CD1c-positive myeloid dendritic cell (primary cell): ENCODE results near the gene AANAT.

Experiments used
- DNase-seq: peaks from one replicate; pipeline ENCODE4 v3.0.0-alpha.2; 2016; ENCODE audit errors: extremely low spot score

The AANAT gene

DNA sequence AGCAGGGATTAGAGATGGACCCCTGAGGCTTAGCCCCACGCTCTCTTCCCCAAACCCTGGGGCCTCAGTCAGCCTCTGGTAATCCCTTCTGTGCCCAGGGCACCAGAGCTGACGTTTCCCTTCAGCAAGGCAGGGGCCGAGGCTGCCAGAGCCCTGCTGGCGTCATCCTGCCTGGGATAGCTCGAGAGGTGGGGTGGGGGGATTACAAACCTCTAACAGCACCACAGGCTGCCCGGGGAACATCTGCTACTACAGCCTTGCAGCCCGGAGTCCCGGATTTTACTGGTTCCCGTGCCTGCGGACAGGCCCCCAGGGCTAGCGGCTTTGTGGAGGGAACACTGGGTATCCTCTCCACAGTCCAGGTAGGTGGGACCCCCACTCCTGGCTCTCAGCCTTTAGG is at the start of gene AANAT:
Gene AANAT (plus strand): TSS at position 238 of the 400 bp plus-strand sequence. CDS start 1,144 bp downstream, outside the sequence.
- no peak for DNase-seq

DNA sequence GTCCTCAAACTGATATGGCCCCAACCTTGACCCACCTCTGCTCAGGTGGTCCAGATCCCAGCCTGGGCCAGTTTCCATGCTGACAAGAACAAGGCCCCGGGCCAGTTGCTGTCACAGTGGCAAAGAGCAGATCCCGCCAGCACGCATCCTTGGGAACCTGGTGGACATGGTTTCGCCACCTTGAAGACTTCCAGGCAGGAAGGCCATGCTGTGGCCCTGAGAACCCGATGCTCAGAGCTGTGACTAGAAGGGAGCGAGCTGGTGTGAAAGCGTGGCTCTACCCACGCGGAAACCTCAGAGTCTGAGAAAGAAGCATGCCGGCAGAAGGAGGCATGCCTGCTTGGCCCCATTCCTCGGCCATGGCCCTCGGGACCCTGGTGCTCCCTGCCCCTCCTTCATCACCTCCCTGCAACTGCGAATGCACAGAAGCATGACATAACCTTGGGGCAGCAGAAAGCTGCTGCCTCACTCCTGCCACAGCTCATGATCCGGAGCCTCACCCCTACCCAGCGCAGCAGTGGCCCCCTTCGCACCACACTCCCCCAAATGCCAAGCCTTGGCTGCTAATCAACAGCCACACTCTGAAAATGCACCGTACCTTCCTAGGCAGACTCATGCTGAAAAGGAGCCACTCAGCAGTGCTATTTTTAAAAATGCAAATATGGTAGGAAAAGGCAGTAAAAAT is 47.7 kb upstream of the AANAT start:
- DNase-seq, result no peak

DNA sequence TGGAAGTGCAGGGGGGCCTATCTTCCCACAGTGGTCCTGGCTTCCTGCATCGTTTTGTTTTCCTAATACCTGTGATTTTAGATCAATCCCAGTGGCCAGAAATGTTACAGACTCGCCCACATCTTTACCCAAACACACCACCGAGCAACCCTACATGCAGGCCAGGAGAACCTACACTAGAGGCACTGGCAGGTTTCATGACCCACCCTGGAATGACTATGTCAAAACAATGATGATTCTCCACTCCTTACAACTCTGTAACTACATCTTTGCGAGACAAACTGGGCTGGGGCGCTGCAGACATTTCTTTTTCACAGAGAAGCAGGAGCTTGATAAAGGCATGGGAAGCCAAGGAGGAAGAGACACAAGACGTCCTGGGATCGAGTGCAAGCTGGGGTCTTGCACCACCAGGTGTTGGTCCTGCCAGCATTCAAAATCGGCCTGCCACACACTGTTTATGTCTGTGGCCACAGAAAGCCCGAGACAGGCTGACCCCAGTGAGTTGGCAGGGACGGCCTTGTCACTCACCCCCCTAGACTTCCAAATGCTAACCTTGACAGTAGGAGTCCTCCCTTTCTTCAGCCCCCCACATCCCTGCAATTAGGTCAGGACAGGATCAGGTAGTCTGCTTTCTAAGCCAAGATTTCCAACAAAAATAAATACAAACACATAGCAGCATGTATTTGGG is 46.9 kb upstream of the AANAT start:
- DNase-seq, result no peak

DNA sequence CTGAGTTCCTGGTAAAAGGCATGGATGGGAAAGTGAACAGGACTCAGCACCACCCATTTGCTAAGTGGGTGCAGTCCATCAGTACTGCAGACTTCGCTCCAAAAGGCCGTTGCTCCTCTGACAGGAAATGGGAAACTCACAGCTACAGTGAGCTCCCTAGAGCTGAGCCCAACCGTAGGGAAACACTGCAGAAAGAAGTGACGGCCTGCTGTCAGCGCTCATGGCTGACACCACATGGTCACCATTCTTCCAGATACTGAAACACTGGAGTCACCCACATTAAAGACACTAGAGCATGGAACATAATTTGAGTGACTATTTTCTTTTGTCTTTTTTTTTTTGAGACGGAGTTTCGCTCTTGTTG is 46.4 kb upstream of the AANAT start:
- no peak for DNase-seq

DNA sequence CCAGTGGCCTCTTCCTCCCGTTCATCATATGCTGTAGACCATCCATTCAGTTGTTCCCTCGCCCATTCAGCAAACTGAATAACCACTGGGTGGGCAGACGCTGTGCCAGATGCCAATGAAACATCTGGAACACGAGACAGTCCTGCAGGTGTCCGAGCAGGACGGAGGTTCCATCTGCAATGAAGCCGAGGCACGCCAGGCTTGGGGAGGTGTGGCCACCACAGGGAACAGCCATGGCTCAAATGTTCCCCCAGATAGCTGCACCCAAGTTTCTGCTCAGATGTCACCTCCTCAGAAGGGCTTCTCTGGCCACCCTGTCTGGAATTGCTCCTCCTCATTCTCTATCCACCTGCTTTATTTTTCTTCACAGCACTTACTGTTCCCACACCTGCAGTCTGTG is 45.0 kb upstream of the AANAT start:
- DNase-seq, result no peak

DNA sequence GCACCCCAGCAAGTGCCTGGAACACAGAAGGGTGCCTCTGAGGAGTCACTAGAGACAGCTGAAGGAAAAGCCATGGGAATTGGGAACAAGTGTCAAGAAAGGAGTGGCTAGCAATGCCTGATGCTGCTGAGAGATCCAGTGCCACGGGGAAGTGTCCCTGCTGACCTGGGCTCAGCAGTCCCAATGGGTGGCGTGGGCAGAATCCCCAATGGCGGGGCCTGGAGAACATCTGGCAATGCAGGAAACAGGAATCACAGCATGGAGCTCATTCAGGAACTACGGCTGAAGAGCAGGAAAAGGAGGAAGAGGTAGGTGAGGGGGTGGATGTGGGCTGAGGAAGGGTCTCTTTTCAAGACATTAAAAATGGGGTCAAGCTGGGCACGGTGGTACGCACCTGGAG is 44.5 kb upstream of the AANAT start:
- no peak for DNase-seq

DNA sequence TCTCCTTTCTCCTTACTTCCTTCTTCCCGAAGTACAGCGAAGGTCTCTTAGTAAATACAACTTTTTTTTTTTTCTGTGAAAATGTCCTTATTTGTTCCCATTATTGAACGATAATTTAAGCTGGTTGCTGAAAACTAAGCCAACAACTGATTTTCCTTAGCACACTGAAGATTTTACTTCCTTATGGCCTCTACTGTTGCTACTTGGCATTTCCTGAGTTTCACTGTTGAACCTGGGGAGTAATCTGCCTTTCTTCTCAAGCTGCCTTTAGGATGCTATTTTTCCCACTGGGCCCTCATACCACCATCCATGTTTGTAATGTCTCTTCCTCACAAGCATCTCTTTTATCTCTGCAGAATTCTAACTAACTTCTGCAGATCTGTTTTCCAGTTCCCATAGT is 40.5 kb upstream of the AANAT start:
- no peak for DNase-seq

DNA sequence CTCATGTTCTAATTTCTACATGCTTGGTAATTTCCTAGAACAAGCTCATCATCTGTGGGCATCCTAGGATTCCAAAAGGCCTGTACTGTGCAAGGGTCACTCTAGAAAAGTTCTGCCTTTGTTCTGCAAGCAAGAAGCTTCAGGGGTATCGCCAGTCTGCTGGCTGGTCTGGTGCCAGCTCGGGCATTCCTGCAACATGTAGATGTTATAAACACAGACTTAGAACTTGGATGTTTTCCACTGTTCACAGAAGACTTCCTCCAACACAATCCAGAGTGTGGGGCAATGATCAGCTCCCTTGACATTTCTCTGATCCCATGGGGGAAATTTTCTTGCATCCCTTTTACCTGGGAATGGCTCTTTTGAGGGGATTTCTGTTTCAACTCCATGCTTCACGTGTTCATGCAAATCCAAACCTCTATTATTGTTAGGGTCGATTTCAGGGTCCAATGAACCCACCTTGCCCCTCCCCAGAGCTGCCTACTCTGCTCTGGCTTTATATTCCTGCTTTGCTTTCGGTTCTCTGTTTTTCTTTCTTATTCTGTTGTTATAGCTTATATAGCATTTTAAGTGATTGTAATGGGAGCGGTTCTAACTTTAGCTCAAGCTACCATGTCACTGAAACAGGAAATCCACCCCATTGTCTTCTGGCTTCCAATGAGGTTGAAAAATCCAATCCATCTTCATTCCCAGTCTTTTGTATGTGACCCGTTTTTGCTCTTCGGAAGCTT is 39.7 kb upstream of the AANAT start:
- no peak for DNase-seq

DNA sequence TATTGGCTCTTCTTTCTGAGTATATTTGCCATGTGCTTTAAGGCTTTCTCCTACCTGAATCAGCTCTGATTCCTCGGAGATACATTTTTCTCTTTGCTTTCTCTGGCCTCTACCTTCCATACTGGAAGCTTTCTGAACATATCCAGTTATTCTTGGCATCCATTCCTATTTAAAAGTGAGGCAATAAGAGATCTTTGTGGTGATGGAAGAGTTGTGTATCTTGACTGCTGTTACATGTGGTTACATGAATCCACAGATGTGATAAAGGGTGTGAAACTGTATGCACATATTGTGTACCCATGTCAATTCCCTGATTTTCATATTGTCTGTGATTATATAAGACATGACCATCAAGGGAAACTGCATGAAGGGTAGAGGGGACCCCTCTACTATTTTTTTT is 38.9 kb upstream of the AANAT start:
- no peak for DNase-seq

DNA sequence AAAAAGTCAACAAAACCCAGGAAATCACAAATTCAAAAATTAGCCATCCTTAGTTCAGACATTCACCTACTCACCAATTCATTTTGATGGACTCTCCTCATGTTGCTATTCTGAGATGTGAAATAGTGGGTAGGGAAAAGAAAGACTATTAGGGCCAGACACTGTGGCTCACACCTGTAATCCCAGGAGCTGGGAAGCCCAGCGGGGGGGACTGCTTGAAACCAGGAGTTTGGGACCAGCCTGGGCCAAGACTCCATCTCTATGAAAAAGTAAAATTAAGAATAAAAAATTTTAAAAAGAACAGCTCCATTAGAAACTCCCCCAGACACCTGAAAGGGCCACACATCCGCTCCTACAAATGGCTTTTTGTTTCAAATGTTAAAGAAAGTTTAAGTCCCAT is 35.9 kb upstream of the AANAT start:
- no peak for DNase-seq

DNA sequence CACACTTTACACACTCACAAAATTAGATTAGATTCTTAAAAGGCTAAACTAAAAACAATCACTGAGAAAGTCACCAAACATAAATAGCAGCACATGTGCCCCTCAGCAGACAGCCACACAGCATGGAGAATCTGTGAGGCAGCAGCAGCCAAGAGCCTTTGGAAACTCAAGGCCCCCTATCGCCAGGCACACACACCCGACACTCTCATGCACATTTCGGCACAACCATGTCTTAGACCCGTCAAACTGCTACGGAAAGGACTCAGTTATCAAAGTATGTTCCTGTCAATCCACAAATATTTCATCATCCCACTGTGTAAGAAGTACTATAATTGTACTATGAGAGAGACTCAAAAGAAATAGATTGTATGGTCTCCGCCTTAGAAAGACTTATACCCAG is 35.4 kb upstream of the AANAT start:
- no peak for DNase-seq

DNA sequence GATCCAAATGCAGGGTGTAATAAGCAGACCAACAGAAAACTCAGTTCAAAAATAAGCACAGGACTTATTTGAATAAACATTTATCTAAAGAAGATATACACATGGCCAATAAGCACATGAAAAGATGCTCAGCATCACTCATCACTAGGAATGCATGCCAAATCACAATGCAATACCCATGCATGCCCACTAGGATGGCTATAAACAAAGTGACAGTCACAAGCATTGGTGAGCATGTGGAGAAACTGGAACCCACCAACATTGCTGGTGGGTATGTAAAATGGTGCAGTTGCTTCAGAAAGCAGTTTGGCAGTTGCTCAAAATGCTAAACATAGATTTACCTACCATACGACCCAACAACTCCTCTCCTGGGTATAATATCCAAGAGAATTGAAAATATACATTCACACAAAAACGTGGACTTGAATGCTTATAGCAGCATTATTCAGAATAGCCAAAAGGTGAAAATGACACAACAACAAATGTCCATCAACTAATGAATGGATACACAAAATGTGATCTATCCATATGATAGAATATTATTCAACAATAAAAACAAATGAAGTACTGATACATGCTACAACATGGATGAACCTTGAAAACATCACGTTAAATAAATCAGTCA is 34.6 kb upstream of the AANAT start:
- DNase-seq, result peak; percentile 15

DNA sequence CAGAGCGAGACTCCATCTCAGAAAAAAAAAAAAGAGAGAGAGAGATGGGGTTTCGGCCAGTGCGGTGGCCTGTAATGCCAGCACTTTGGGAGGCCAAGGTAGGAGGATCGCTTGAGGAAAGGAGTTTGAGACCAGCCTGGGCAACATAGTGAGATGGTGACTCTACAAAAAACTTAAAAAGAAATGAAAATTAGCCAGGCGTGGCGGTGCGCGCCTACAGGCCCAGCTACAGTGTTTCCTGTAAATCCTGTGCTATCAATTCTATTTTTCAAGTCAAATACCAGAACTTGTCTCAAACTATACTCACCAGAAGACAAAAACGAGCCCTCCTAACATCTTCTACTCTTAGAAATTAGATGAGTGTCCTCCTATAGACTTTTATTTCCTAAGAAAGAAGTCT is 33.7 kb upstream of the AANAT start:
- no peak for DNase-seq

DNA sequence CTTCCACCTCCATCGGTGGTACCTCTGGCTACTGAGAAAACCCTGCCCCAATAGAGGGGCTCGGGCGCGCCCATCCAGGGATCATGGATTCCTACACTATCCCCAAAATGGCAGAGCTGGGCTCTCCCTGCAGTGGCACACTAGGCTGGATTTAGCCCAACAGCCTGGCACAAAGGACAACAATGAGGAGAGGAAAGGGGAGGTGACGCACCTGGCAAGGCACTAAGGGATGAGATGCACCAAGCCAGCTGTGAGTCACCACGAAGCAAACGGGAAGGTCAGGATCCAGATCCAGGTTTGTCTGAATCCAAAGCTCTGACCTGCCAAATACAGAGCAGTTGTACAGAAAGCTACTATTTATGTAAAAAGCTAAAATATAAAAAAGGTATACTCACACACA is 32.5 kb upstream of the AANAT start:
- no peak for DNase-seq

DNA sequence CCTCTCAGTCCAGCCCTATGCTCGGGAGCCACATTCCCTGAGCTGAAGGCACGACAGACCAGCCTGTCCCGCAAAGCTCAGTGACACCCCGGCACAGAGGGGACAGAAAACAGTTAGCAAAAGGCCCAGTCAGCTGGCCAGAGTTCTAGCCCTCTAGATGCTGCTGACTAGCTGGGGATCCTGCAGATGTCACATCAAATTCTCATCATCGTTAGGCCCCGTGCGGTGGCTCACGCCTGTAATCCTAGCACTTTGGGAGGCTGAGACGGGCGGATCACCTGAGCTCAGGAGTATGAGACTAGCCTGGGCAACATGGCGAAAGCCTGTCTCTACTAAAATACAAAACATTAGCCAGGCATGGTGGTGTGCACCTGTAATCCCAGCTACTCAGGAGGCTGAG is 31.7 kb upstream of the AANAT start:
- DNase-seq, result no peak

DNA sequence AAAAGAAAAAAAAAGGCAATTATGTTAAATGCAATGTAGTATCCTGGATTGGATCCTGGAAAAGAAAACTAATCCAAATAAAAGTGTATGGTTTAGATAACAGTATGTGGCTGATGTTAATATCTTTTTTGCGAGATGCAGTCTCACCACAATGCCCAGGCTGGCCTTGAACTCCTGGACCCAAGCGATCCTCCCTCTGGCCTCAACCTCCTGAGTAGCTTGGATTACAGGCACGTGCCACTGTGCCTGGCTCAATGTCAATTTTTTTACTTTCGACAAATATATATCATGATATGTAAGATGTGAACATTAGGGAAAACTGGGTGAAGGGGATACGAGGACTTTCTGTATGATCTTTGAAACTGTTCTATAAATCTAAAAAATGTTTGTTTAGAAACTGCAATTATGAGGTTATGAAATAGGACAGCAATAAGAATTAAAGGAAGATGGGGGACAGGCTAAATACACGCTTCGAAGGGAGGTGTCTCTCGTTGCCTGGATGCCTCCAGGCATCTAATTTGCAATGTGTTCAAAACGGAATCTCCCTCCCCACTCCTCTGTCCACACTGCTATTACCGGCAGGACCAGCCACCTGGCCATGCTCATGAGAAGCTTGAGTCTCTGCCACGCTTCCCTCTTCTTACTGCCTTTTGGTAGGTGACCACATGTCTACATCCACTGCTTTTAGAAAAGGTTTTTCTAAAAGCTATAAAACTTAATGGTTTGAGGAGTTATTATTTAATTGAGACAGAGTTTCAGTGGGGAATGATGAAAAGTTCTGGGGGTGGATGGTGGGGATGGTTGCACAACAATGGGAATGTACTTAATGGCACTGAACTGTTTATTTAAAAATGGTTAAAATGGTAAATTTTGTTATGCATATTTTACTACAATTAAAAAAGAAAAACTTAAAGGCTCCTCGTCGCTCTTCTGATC is 29.7 kb upstream of the AANAT start:
- no peak for DNase-seq

DNA sequence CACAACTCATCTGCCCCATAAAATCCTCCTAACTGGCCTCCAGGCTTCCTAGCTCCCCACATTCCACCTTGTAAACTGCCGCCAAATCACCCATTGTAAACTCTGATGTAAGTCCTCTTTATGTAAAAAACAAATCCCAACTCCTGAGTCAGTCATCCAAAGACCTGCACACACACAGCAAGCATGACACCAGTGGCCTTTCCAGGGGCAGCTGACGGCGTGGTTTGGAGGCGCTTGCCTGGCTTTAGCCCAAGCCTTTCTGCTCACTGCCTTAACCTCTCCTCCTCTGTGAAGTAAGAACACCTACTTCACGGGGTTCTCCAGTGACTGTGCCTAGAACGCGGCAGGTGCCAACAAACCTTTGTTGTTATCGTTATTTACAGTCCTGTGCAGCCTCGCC is 28.5 kb upstream of the AANAT start:
- DNase-seq, result no peak

DNA sequence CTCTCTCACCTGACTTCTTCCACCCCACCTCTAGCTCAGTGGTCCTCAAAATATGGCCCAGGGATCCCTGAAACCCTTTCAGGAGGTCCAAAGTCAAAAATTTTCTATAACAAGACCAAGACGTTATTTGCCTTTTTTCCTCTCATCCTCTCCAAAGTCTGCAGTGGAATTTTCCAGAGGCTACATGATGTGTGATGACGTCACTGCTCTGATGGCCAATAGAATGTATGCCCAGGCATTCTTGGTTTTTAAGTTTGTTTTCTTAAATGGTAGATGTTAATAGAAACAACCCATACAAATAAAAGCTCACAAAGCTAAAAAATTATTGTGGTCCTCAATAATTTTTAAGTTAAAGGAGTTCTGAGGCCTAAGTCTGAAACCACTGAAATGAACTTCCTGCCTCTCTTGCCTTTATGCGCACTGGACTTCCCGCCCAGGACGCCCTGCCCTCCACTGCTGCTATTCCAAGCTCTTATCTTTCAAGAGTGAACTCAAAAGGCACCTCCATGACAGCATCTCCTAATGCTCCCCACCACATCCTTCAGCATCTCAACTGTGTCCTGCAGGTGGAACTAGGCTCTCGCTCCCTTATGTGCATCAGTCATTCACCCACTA is 28.0 kb upstream of the AANAT start:
- DNase-seq, result no peak

DNA sequence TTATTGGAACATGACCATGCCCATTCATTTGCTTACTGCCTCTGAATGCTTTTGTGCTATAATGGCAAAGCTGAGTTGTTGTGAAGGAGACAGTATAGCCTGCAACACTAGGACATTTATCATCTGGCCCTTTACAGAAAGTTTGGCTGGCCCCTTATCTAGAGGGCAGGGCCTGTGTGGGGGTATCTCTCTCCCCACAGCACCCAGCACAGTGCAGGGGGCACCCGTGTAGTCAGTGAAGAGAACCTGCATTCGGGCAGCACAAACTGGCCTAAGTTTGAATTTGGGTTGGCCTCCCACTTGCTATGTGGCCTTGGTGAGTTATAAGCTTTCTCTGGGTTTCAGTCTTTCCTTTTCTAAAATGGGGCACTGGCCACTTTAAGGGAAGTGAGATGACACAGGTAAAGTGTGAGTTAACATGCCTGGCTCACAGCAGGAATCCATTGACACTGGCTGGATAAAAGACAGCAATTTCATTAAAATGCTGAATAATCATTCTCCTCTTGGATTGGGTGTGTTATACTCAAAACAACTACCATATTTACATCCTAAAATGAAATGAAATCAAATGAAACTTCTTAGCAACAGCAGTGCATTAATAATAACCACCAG is 26.5 kb upstream of the AANAT start:
- DNase-seq, result no peak

DNA sequence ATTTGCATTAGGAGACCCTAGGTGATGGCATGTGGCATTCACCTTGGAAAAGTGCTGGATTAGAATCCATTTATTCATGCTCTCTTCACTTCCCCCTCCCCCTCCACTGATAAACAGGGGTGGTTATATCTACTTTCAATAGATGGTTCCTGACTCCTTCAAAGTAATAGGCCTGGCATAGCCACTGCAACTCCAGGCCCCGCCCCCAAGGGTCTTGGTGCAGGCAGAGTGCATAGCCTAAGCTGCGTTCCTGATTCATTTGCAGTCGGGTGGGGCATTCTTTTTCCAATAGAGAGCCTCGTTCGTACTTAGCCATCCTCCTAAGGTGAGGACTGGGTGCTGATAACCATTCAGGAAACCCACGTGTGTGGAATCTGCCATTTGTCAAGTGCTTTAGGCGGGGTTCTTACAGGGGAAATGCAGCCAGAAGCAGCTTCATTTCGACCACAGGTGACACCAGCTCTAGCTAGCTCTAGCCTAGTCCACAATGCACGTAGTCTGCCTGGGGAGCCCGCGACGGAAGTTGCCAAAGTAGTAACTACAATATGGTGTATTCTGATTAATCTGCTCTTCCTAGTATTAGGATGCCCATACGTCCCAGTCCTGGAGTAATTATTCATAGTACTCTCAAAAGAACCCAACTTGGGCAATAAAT is 25.6 kb upstream of the AANAT start:
- DNase-seq, result no peak
